GM19438 (cell line): Measurements from ENCODE around the gene SLC10A1.

Source experiments
- ATAC-seq: cut with Tn5 transposase; IDR thresholded peaks from one replicate; pipeline ENCODE4 v1.9.1; 2021; ENCODE audit warnings: low read depth; ENCODE audit not compliant: unreplicated experiment

Gene SLC10A1

GRCh38 chr14:69811227-69811867 is 14.3 kb upstream of the SLC10A1 start:
- ATAC-seq, result no peak

- no peak for ATAC-seq
Measured at GRCh38 chr14:69808919-69809808, 12.1 kb upstream of the SLC10A1 start.

- no peak for ATAC-seq
Measured at GRCh38 chr14:69807192-69807591, 10.2 kb upstream of the SLC10A1 start.

GRCh38 chr14:69804902-69805301 is 7.9 kb upstream of the SLC10A1 start:
- ATAC-seq, result no peak

- no peak for ATAC-seq
Measured at GRCh38 chr14:69803753-69804152, 6.7 kb upstream of the SLC10A1 start.

- no peak for ATAC-seq
Measured at GRCh38 chr14:69798339-69798735, 1.3 kb upstream of the SLC10A1 start.

- ATAC-seq, result no peak
Measured at GRCh38 chr14:69797573-69798338, 715 bp upstream of the SLC10A1 start.

GRCh38 chr14:69795691-69796090 is 1.4 kb downstream of the SLC10A1 start:
- ATAC-seq, result no peak

GRCh38 chr14:69794791-69795190 is 2.2 kb downstream of the SLC10A1 start:
- no peak for ATAC-seq

GRCh38 chr14:69792887-69793421 is 4.1 kb downstream of the SLC10A1 start:
- no peak for ATAC-seq

- no peak for ATAC-seq
Measured at GRCh38 chr14:69789118-69789640, 7.9 kb downstream of the SLC10A1 start.

- no peak for ATAC-seq
Measured at GRCh38 chr14:69786603-69787002, 10.4 kb downstream of the SLC10A1 start.

- no peak for ATAC-seq
Measured at GRCh38 chr14:69784942-69785341, 12.1 kb downstream of the SLC10A1 start.

GRCh38 chr14:69780952-69781351 is 16.1 kb downstream of the SLC10A1 start:
- no peak for ATAC-seq

- no peak for ATAC-seq
Measured at GRCh38 chr14:69780092-69780491, 16.9 kb downstream of the SLC10A1 start.

- no peak for ATAC-seq
Measured at GRCh38 chr14:69779088-69779487, 18.0 kb downstream of the SLC10A1 start.

- no peak for ATAC-seq
Measured at GRCh38 chr14:69776875-69777453, 20.1 kb downstream of the SLC10A1 start.

- ATAC-seq, result no peak
Measured at GRCh38 chr14:69775012-69775411, 22.0 kb downstream of the SLC10A1 start.

- ATAC-seq, result no peak
Measured at GRCh38 chr14:69773571-69774276, 23.3 kb downstream of the SLC10A1 start.
